ENCODE measurements around the gene SHROOM3.

SHROOM3 gene

DNA sequence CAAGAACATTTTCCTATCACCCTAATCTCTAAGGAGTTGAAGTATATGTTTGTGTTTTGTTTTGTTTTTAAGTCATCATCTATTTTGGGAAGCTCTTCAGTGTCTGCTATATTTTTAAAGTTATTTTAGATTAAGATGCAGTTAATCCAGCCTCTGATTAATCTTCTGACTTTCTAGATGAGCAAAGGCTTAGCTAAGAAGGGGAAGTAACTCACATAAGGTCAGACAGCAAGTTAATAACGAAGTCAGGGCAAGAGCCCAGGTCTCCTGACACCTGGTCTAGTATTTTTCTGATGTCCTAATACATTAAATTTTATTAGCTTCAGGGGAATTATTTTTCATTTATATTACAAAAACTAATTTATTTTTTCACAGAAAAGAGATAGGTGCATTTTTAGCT, 294.4 kb downstream of the SHROOM3 start:
- no peak for DNase-seq

DNA sequence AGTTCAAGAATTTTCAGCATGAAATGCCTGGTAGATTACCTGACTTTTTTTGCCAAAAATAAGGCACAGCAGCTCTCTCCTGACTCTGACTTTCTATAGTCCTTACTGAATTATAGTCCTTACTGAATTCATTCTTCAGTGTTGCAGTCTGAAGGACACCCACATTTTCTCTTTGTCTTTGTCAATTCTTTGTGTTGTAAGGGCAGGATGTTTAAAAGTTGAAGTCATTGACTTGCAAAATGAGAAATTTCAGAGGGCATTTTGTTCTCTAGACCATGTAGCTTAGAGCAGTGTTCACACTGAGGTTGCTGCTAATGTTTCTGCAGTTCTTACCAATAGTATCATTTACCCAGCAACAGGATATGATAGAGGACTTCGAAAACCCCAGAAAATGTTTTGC, 295.0 kb downstream of the SHROOM3 start:
- DNase-seq: no peak

DNA sequence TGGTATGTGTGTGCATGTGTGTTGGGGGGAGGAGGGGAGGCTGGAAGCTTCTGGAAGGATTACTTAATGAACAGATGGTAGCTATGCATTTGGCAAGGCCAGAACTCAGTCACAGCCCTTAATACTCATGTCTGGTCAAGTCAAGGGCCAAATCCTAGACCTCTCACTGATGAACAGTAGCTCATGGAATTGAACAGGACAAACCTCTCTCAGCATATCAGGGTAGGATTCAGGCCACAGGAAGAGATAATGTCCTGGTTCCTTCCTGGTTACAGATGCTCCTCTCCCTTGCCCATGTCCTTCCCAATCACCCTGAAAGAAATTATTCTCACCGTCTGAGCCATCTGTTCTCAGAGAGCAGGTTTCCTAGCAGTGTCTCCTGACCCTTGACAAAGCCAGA, 297.2 kb downstream of the SHROOM3 start:
- no peak for DNase-seq

DNA sequence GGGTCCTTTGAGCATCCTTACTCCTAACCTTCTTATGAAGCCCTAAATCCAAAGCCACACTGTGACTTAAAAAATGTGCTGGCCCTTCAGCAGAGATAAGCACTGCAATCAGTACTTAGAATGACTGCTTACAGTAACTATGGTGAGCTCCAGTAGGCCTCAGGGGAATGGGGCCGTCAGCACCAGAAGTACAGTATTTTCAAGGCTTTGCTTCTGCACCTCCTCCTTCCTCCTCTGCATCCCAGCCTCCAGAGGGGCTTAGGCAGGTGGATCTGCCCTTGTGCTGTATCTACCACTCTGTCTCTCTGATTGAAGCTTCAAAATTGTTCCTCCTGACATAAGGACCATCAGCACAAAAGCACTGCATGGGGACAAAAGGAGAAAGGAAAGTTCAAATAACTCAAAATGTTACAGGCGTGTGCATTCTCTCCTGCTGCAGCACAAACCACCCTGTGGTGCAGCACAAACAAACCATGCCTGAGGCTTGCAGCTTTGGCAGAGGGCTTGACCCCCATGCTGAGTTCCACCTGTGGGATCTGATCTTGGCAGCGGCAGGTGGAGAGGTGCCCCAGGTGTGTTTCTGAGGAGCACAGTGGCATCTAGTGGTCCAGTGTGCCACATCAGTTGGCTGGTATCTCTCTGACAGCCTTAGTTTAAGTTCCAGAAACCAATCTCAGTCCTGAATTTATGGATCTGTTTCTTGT, 298.2 kb downstream of the SHROOM3 start:
- no peak for DNase-seq

DNA sequence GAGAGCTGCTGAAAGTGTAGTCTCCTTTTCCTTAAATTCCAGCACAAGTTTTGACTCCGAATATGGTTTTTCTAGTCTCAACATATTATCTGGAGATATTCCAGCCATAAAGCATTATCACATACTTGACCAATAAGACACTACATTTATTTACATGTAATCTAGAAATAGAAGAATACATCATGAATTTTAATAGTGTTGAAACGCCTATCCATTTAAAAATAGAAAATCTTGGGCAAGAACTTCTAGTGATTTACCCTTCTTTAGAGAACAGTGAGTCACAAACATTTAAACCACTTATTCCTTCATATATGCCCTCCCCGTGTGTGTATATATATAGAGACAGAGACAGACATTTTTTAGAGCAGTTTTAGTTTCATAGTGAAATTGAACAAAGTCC, 301.4 kb downstream of the SHROOM3 start:
- DNase-seq: no peak

DNA sequence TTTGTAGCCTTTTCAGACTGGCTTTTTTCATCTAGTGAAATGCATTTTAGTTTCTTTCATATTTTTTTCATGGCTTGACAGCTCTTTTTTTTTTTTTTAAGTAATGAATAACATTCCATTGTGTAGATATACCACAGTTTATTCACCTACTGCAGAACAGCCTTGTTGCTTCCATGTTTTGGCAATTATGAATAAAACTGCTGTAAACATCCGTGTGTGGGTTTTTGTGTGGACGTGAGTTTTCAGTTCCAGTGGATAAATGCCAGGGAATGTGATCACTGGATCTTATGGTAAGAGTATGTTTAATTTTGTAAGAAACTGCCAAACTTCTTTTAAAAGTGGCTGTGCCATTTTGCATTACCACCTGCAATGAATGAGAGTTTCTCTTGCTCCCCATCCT, 302.2 kb downstream of the SHROOM3 start:
- DNase-seq: no peak

DNA sequence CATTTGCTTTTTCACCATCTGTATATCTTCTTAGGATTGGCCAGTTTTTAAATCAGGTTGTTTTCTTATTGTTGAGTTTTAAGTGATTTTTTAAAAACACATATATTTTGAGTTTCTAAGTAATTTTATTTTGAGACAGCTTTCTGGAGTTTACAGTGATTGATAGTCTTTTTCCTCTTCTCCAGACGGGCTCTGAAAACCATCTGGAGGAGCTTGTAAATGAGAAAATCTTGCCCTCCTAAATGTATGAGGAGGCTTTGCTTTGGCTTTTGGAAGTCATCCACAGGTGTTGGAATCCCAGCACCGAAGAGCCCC, 302.7 kb downstream of the SHROOM3 start:
- no peak for DNase-seq

DNA sequence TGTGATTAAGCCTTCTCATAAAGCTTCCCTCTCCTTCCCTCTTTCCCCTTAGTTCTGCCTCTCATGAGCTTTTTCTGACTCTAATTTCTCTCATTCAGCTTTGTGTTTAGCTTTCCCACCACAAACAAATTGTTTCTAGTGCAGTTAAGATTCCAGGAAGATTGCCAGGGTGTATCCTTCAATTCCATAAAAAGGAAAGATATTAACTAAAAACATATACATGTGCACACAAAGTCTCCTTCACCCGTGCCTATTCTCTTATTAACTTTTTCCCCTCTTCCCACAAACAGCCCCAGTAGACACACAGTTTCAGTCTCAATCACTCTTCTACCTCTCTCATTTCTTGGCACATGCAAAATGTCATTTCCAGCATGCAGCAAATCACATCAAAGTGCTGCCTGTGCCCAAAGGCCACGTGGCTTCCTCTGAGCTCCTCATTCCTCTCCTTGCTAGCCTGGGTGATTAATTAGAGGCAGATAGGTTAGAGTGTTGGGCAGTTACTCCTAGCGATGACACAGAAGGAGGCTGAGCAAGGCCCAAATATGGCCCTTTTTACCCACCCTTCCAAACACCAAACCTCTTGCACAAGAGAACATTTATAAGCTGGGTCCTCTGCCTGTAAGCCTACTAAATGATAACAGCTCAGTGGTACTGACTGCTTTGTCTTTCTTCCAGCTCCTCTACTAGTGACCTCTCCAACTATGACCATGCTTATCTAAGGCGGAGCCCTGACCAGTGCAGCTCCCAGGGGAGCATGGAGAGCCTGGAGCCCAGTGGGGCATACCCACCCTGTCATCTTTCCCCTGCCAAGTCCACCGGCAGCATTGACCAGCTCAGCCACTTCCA, 303.3 kb downstream of the SHROOM3 start:
- DNase-seq: no peak

DNA sequence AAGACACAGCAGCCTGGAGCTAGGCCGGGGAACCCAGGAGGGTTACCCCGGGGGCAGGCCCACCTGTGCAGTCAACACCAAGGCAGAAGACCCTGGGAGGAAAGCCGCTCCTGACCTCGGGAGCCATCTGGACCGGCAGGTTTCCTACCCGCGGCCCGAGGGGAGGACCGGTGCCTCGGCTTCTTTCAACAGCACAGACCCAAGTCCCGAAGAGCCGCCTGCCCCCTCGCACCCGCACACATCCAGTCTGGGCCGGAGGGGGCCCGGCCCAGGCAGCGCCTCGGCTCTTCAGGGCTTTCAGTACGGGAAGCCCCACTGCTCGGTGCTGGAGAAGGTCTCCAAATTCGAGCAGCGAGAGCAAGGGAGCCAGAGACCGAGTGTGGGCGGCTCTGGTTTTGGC, 305.2 kb downstream of the SHROOM3 start:
- no peak for DNase-seq

DNA sequence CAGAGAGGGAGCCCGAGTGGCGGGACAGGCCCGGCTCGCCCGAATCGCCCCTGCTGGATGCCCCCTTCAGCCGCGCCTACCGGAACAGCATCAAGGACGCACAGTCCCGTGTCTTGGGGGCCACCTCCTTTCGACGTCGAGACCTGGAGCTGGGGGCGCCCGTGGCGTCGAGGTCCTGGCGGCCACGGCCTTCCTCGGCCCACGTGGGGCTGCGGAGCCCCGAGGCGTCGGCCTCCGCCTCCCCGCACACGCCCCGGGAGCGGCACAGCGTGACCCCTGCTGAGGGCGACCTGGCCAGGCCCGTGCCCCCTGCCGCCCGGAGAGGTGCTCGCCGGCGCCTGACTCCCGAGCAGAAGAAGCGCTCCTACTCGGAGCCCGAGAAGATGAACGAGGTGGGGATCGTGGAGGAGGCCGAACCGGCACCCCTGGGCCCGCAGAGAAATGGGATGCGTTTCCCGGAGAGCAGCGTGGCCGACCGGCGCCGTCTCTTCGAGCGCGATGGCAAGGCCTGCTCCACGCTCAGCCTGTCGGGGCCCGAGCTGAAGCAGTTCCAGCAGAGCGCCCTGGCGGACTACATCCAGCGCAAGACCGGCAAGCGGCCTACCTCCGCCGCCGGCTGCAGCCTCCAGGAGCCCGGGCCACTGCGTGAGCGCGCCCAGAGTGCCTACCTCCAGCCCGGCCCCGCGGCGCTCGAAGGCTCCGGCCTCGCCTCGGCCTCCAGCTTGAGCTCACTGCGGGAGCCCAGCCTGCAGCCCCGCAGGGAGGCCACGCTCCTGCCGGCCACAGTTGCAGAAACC, 306.0 kb downstream of the SHROOM3 start:
- DNase-seq: no peak

DNA sequence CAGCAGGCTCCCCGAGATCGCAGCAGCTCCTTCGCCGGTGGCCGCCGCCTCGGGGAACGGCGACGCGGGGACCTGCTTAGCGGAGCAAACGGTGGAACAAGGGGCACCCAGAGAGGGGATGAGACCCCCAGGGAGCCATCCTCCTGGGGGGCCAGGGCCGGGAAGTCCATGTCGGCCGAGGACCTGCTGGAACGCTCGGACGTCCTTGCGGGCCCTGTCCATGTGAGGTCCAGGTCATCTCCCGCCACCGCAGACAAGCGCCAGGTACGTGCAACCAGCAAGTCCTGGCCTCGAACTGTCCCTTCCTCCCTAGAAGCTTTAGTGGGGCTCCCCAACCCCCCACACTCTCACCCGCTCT, 306.6 kb downstream of the SHROOM3 start:
- DNase-seq: no peak

DNA sequence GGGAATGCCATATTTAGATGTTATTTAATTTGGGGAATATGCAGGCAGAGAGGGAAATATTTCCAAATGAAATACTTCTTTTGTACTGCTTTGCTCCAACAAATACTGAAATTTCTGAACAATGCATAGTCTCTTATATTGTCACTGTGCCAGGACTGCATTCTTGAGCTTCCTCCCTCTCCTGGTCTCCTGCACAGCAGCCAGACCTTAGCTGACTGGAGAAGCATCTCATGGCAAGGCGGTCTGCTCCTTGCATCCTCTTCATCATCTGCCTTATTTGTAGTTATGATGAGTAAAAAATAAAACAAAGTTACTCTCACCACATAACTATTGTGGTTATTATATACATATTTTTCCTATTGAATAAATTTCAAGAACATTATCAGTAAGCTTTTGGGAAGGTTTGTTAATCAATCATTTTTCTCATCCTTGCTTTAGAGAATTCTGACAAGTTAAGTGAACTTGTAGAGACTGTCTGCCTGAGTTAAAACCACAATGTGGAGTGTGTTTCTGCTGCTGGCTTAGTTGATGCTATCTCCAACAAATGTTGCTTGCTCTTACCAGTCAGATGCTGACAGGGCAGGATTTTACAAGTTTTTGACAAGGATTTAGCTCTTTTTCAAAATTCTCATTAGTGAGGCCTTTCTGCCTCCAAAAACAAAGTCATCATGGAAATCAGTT, 309.4 kb downstream of the SHROOM3 start:
- DNase-seq: peak; percentile 23

DNA sequence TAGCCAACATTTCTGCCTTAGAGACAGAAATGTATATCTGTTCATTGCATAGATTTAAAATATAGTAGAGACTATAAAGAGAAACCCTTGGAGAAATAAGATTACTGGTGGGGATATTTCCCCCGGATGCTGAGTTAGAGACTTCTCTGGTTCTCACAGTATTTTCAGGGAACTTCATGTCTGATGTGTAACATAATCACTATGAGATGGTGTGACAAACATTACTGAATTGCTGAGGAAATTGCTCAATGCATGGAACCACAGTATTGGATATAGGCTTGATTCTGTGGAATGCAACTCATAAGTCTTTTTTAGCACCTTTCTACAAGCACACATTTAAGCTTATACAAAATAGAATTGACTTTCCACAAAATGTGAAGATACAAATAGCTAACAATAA, 310.2 kb downstream of the SHROOM3 start:
- no peak for DNase-seq

DNA sequence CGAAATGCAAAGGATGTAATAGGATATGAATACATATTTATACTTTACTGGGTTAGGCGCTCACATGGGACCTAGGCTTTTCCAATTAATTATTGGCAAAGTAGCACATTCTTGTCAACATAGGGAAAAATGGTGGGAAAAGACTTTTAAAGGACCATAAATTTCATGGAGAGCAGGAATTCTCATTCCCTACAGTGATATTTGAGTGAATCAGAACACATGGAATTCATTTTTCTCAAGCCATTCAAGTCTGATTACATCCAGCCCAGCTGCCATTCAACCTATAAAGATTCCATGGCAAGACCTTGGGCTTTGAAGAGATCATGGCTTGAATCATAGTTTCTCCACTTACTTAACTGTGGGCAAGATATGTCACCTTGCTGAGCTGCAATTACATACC, 312.5 kb downstream of the SHROOM3 start:
- DNase-seq: no peak

DNA sequence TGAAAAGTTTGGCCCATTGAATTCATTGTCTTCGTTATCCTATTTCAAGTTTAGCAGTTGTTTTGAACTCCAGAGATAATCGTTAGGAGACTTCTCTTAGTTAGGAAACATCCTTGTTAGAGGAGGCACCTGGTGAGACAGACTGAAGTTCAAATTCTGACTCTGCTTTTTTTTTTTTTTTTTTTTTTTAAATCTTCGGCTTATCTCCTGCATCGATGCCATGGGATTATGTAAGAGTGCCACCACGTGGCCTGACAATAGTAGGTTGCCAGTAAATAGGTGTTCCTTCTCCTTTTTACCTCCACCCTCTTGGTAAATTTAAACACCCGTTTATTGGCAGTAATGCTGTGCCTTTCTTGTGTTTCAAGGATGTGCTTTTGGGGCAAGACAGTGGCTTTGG, 313.6 kb downstream of the SHROOM3 start:
- peak; percentile 59 for DNase-seq

DNA sequence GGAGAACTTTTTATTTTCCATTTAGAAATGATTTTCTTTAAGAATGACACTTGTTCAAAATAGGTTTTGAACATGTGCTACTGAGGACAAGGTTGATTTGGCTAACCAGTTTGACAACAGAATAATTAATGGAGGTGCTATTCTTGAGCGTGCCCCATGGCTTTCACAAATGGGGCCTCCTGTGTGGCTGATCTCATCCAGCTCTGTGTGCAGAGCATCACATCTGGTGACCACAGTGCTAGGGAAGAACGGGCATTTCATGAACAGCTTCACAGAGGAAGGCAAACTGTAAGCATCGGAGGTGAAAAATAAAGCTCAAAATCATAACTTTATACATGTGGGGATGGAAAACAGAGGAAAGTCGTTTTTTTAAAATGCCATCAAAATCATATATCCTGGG, 314.3 kb downstream of the SHROOM3 start:
- DNase-seq: no peak

DNA sequence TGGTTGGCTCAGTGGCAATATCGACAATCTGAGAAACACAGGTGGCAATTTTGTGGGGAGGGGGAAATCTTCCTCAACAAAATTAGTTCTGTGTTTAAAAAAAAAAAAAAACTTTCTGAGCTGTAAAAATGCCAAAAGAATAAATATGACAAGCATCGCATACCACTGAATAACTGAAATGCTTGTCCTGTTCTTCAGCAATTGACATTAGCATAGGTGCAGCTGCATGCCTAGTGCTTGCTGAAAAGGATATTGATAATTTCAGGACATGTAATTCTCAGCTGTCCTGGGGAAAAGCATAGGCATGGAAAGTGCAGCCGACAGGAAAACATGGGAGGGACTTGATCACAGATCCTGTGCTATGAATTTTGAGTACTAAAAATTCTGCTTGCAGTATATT, 315.7 kb downstream of the SHROOM3 start:
- DNase-seq: no peak

DNA sequence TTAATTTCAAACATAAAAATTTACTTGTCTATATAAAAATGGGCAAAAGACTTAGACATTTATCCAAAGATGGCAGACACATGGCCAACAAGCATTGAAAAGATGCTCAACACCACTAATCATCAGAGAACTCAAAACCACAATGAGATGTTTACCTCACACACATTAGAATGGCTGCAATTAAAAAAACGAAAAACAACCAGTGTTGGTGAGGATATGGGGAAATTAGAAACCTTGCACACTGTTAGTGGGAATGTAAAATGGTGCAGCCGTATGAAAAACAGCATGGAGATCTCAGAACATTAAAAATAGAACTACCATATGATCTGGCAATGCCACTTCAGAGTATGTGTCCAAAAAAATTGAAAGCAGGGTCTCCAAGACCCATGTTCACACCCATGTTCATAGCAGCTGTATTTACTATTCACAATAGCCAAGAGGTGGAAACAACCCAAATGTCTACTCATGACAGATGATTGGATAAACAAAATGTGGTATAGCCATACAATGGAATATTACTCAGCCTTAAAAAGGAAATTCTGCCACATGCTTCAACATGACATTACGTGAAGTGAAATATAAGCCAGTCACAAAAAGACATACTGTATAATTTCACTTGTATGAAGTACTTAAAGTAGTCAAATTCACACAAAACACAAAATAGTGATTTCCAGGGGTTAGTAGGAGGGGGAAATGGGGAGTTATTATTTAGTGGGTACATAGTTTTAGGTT, 316.7 kb downstream of the SHROOM3 start:
- no peak for DNase-seq

DNA sequence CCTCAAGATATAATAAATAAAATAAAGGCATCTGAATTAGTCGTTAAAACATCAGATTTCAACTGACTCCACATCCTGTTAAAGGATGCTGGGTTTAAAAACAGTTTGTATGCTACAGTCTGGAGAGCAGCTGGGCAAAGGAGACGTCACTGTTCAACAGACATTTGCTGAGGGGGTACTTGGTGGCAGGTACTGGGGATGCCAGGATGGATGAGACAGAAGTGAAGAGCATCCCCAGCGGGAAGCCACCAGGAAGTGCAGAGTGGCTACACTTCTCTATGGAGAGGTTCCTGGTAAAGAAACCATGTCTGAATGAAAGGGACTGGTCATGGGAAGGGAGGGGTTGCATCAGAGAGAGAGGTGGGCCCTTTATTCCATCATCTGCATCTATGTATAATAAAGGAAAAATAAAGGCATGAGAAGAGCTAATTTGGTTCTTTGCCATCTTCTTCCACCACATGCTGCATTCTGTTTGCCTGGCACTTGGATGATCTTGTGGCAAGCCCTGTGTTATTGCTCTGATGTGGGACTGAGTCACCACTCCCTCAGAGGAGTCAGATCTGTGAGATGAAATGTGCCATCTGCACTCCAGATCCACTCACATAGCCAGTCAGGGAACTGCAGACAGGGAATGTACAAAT, 318.0 kb downstream of the SHROOM3 start:
- no peak for DNase-seq

DNA sequence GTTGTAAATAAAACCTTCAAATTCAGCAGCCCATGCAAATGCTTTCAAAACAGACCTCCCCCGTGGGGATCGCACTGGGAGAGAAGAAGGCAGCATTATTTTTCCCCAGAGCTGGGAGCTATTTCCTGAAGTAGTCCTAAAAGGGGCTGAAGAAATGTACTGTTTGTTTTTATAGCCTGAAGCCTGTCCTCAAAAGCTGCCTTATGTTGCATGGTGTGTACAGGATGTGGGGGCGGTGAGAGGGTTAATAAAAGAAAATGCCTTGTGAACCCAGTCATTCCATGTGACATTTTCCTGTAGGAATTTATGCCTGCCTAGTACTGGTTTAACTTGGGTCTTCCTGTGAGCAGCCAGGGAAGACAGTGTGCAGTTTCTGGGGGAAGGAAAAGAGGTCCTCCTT, 318.8 kb downstream of the SHROOM3 start:
- no peak for DNase-seq

DNA sequence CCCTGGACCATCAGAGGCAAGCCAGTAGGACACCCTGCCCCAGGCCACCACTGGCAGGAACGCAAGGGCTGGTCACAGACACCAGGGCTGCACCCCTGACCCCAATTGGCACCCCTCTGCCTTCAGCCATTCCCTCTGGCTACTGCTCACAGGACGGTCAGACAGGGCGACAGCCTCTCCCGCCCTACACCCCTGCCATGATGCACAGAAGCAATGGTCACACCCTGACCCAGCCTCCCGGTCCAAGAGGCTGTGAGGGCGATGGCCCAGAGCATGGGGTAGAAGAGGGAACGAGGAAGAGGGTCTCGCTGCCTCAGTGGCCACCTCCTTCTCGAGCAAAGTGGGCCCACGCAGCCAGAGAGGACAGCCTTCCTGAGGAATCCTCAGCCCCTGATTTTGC, 319.4 kb downstream of the SHROOM3 start:
- no peak for DNase-seq

DNA sequence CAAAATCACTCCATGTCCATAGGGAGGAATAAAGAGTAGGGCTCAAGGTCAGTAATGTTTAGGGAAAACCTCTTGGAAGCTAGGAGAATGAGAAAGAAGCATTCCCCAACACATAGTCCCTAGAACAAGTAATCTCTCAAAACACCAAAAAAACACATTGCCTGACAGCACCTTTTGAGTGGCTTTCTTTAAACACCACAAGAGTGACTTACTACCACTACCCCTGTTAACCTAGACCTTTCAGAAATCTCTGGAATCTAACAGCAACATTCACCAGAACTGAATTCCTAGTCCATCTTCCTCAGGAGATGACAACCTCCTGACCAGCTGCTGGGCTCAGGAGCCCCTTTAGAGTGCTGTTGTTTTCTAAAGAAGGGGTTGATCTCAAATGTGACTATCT, 320.7 kb downstream of the SHROOM3 start:
- DNase-seq: no peak
